HG03280 (cell line): ENCODE data around the gene TMEM234.

Experiments used
- ATAC-seq: cut with Tn5 transposase; IDR thresholded peaks from one replicate; pipeline ENCODE4 v1.9.1; 2021; ENCODE audit warnings: mild to moderate bottlenecking, moderate library complexity; ENCODE audit not compliant: unreplicated experiment

TMEM234 gene

GRCh38 chr1:32240140-32240951 lies 18.2 kb upstream of the TMEM234 start:
- ATAC-seq, result no peak

DNA sequence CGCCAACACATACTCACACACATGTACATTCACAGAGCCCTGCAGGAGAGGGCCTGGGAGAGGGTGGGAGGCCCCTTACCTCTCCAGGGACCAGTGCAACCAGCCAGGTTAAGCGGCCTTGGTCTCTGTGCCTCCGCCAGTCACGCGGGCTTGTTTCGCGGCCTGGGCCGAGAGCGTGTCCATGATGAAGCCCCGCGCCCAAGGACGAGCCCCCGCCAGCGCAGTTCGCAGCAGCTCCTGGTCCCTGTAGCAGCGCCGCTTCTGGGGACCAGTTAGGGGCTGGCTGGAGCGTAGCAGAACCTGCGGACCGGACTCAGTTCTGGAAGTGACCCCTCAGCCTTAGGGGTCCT lies 17.6 kb upstream of the TMEM234 start:
- no peak for ATAC-seq

GRCh38 chr1:32239337-32239736 lies 17.2 kb upstream of the TMEM234 start:
- no peak for ATAC-seq

DNA sequence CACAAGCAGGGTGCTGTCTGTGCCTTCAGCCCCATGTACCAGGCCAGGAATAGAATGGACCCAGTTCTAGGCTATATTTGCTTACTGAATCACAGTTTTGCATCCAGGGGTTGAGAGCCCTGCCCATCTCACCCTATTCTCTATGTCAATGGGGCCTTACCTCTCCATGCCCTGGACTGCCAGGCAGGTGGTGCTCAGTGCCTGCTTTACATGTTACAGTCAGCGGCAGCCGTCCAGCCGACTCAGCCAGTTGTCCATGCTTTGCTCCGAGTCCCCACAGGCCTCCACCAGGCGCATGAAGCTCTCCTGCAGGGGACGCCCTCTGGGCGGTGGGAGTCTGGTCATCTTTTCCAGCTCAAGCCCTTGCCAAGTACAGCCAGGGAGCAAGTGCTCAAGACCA lies 12.6 kb upstream of the TMEM234 start:
- no peak for ATAC-seq

- ATAC-seq, result no peak
Observed at GRCh38 chr1:32232558-32233304, 10.6 kb upstream of the TMEM234 start.

GRCh38 chr1:32231843-32232432 lies 9.8 kb upstream of the TMEM234 start:
- ATAC-seq, result no peak

GRCh38 chr1:32228771-32229170 lies 6.6 kb upstream of the TMEM234 start:
- no peak for ATAC-seq

DNA sequence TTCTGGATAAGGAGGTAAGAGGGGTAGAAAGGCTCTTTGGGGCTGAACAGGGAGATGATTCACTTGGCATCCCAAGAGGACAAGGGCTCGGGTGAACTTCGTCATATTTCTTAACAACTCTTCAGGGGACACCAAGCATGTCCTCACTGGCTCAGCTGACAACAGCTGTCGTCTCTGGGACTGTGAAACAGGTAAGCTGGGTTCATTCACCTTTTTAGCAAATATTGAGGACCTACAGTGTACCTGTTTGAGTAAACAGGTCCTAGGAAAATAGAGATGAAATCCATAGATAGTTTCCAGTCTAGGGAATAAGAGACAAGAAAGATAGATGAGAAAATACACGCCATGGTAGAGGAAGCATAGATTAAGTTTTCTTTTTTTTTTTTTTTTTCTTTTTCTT lies 2.1 kb upstream of the TMEM234 start:
- no peak for ATAC-seq

- ATAC-seq, result no peak
Observed at GRCh38 chr1:32223683-32224082, 1.5 kb upstream of the TMEM234 start.

DNA sequence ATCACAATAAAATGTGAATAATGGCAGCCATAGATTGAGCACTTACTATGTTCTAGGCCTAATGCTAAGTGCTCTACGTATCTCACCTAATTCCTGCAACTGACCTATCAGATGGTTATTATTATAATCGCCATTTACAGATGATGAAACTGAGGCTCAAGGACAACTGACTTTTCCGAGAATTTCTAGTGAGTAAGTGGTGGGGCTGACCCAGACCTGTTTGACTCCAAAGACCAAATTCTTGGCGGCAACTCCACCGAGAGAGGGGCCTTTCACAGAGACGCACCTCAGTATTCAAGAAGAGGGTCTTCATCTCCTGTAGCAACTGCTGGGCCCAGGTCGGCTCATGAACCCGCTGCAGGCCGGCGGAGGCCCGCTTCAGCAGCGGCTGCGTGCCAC lies 573 bp downstream of the TMEM234 start:
- no peak for ATAC-seq

- no peak for ATAC-seq
Observed at GRCh38 chr1:32220746-32221580, 1.2 kb downstream of the TMEM234 start.

GRCh38 chr1:32219022-32219421 lies 3.1 kb downstream of the TMEM234 start:
- no peak for ATAC-seq

DNA sequence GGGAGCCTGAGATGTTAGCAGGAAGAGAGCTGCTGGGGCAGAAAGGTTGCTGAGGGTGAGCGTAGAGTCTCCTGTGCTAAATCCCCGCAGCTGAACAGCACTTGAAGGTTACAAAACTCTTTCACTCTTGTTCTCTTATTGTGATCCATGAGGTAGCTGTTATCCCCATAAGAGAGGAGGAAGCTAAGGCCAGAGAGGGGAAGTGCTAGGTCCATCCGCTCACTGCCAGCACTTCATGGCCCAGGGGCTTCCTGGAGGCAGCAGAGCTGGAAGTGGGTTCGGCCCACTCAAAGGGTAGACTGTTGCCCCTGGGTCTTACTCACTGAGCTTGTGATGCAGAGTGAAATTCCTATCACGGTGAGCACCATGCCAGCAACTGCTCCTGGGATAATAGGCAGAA lies 5.6 kb downstream of the TMEM234 start:
- no peak for ATAC-seq

DNA sequence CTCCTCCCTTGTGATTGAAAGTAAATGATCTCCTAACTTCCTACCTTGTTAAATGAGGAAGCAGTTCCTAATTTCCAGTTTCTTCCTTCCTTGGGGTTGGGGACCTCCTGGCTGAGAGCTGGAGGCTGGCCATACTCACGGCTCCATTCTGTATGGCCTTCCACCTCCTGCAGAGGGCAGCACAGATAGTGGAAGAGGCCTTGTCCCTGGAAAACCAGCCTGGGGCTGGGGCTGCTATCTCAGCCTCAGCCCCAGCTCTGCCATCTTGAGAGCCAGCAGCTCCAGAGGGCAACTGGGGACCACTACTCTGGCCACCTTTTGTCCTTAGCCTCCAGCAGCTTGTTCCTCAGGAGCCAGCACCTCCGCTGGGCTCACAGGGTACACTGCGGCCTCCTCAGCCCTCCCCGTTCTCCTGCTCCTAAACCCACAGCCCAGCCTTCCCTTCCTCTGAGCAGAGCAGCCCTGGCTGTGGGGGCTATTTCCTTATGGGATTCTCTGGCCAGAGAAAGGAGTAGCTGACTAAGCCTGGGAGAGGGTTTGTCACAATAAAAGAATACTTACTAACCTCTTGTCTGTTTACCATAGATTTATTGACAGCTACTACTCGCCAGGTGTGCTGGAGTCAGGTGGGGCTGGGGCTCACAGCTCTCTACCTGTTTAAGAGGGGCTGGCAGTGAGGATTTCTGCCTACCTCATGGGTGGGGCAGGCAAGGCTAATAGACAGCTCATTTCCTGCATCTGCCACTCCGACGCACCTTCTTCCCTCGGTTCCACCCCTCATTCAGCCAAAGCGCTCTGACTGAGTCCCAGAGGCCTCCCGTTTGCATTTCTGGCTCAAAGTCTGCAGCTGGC lies 6.3 kb downstream of the TMEM234 start:
- no peak for ATAC-seq

GRCh38 chr1:32208891-32209328 lies 13.2 kb downstream of the TMEM234 start, which contains the start of gene DCDC2B:
Gene DCDC2B, plus strand, starts transcription at chr1:32209089. Its CDS starts 5 bp downstream, at chr1:32209094.
- no peak for ATAC-seq

- ATAC-seq, result no peak
Observed at GRCh38 chr1:32208469-32208868, 13.7 kb downstream of the TMEM234 start.

DNA sequence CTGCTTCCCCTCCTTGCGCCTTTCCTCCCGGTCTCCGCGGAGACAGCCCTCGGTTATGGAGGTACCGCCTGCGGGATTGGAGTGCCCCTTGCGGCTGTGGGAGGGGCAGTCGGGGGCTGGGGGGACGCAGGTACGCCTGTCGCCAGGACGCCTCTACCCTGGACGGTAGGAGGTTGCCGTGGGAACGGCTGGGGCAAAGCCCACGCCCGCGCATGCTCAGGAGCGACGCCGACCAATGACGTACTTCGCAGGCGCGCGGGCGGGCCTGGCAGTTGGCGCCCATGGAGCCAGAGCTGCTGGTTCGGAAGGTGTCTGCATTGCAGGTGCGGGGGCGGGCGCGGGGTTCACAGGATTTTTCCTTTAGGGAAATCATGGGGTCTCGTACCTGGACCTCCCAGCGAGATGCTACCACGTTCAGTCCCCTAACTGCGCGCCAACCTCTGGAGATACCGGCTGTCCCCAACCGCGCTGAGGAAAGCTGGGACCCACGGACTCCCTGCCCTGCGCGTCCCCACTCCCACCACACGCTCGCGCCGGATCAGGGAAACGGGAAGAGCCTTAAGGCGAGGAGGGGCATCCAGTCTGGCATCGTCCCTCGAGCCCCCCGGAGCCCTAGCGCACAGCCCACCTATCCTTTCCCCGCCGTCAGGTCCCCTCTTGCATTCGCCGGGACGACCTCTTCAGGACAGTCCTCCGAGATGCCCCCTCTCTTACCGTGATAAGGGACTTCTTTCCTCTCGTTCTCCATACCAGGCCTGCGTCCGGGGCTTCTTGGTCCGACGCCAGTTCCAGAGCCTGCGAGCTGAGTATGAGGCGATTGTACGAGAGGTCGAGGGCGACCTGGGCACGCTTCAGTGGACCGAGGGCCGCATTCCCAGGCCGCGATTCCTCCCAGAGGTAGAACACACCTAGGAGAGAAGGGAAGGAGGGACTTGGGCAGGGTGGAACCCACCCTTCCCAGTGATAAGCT lies 16.5 kb downstream of the TMEM234 start, which contains the start of gene IQCC:
Gene IQCC, plus strand, starts transcription at position 271 of the 970 bp plus-strand sequence. Its CDS starts 11 bp downstream, at position 282.
- ATAC-seq, result peak; percentile 62

DNA sequence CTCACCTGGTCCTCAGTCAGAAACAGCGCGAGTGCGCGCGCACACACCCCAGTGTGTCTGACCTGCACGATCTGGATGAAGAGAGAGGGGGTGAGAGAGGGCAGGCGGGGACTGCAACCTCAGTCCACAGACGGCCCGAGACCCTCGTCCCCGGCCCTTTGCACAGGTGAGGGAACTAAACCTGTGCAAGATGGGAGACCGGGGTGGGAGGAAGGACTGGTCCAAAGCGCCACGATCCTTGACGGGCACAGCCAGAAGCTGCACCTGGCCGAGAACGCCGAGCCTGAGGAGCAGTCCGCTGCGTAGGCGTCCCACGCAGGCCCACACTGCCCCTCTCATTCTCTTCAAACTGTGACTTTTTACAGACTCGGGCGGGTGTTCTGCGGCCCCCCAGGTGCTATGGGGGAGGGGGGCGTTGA lies 17.2 kb downstream of the TMEM234 start:
- ATAC-seq, result no peak
